A549 (cell line): ENCODE data around the gene ADI1. TPM values are rescaled to one million over a fixed set of nuclear protein-coding genes. Genes with fewer than 3 reads are reported as not detected.

Experiments used
- ATAC-seq, 2 experiments: fragments of 200-7000 bp in 1 of 2; fragments of >200 bp in 1 of 2; cut with Nextera tagmentation in 1 of 2; cut with Tn5 transposase in 1 of 2; 3 replicates each; pipeline versions ENCODE4 v1.8.0 to v1.9.1; 2018 to 2020; ENCODE audit warnings: mild to moderate bottlenecking in 1 of 2, moderate library complexity in 1 of 2
- CTCF ChIA-PET: fragments of 300-600 bp; sonication (Branson Sonifier 250); formaldehyde crosslinking; extraction: SDS; loops from one replicate; lab custom pipeline; 2021; ENCODE audit warnings: antibody characterized with exemption, inconsistent platforms; lab: Yijun Ruan, JAX
- POLR2A ChIA-PET: fragments of 350-600 bp; formaldehyde crosslinking; extraction: SDS; loops from one replicate; lab custom pipeline; 2021; ENCODE audit warnings: antibody characterized with exemption, inconsistent platforms; lab: Yijun Ruan, JAX
- DNase-seq, 2 experiments: peaks; one replicate each; pipeline versions ENCODE4 v3.0.0 to v3.0.0-alpha.2; 2011 to 2016; ENCODE audit warnings: low read depth in 1 of 2, low spot score in 1 of 2
- FAIRE-seq: peaks from 2 replicates; lab custom pipeline; 2011; peaks lifted over from hg19 to GRCh38; lab: Jason Lieb, UNC
- H3K27ac ChIP-seq, 2 experiments: fragments of >200 bp; sonication (Bioruptor Twin); formaldehyde crosslinking; 3 replicates each; pipeline ENCODE4 v1.5.1; 2016 to 2017
- H3K4me1 ChIP-seq: fragments of >200 bp; sonication (Bioruptor Twin); formaldehyde crosslinking; 3 replicates; pipeline ENCODE4 v1.6.1; 2016
- H3K4me2 ChIP-seq: fragments of >200 bp; sonication (Bioruptor Twin); formaldehyde crosslinking; 3 replicates; pipeline ENCODE4 v1.6.1; 2016
- H3K4me3 ChIP-seq: fragments of >200 bp; sonication (Bioruptor Twin); formaldehyde crosslinking; 3 replicates; pipeline ENCODE4 v1.5.1; 2016
- H3K9me3 ChIP-seq: fragments of >200 bp; sonication (Bioruptor Twin); formaldehyde crosslinking; 3 replicates; pipeline ENCODE4 v1.6.1; 2016
- BCL3 ChIP-seq: fragments of >200 bp; sonication (Bioruptor Twin); formaldehyde crosslinking; IDR thresholded peaks from 3 replicates; pipeline ENCODE4 v1.6.1; 2016
- BHLHE40 ChIP-seq: IDR thresholded peaks from 2 replicates; pipeline ENCODE4 v1.6.1; 2012; ENCODE audit warnings: low read depth, low read length, inconsistent platforms
- CBX2 ChIP-seq: fragments of 200-600 bp; sonication (generic); IDR thresholded peaks from 2 replicates; pipeline ENCODE4 v1.6.1; 2016; ENCODE audit warnings: low read depth, mild to moderate bottlenecking, borderline replicate concordance
- CEBPB ChIP-seq, 2 experiments: fragments of >200 bp in 1 of 2; sonication (Bioruptor Twin) in 1 of 2; formaldehyde crosslinking in 1 of 2; IDR thresholded peaks; 2 replicates each; pipeline ENCODE4 v1.6.1; 2012 to 2016
- CHD4 ChIP-seq: fragments of 200-600 bp; sonication (generic); IDR thresholded peaks from 2 replicates; pipeline ENCODE4 v1.6.1; 2016; ENCODE audit warnings: antibody characterized with exemption, mild to moderate bottlenecking, borderline replicate concordance
- E2F6 ChIP-seq: IDR thresholded peaks from 2 replicates; pipeline ENCODE4 v1.6.1; 2012; ENCODE audit warnings: low read depth, borderline replicate concordance
- EHF ChIP-seq: fragments of 250-450 bp; sonication (Bioruptor Pico); IDR thresholded peaks from 2 replicates; pipeline ENCODE4 v1.5.0; 2020; ENCODE audit warnings: mild to moderate bottlenecking
- EHMT2 ChIP-seq: fragments of 200-600 bp; sonication (generic); IDR thresholded peaks from 2 replicates; pipeline ENCODE4 v1.6.1; 2016; ENCODE audit warnings: antibody characterized with exemption, low read depth, mild to moderate bottlenecking, moderate library complexity
- ELK1 ChIP-seq: fragments of 150-350 bp; IDR thresholded peaks from 2 replicates; pipeline ENCODE4 v1.6.1; 2014; ENCODE audit warnings: low read depth, mild to moderate bottlenecking, low read length
- ESRRA ChIP-seq: fragments of 150-350 bp; IDR thresholded peaks from 2 replicates; pipeline ENCODE4 v1.6.1; 2014; ENCODE audit warnings: mild to moderate bottlenecking, low read length, borderline replicate concordance
- HDAC2 ChIP-seq: fragments of 200-600 bp; sonication (generic); IDR thresholded peaks from 2 replicates; pipeline ENCODE4 v1.6.1; 2016
- HEYL ChIP-seq: fragments of 250-450 bp; sonication (Bioruptor Pico); IDR thresholded peaks from 2 replicates; pipeline ENCODE4 v1.8.0; 2021; ENCODE audit warnings: mild to moderate bottlenecking, moderate library complexity
- HOXB5 ChIP-seq: fragments of 250-450 bp; sonication (Bioruptor Pico); IDR thresholded peaks from 2 replicates; pipeline ENCODE4 v1.5.0; 2020; ENCODE audit warnings: mild to moderate bottlenecking, moderate library complexity
- JUN ChIP-seq, 2 experiments: fragments of >200 bp; sonication (Bioruptor Twin); formaldehyde crosslinking; IDR thresholded peaks; 2 replicates in 1 of 2; 3 replicates in 1 of 2; pipeline ENCODE4 v1.6.1; 2016 to 2017
- KDM1A ChIP-seq: fragments of 200-600 bp; sonication (generic); IDR thresholded peaks from 2 replicates; pipeline ENCODE4 v1.6.1; 2016; ENCODE audit warnings: low read depth, mild to moderate bottlenecking
- KDM5A ChIP-seq: fragments of 200-600 bp; sonication (generic); IDR thresholded peaks from 2 replicates; pipeline ENCODE4 v1.6.1; 2016; ENCODE audit warnings: antibody characterized with exemption, mild to moderate bottlenecking
- MAZ ChIP-seq: fragments of 150-350 bp; IDR thresholded peaks from 2 replicates; pipeline ENCODE4 v1.6.1; 2014; ENCODE audit warnings: antibody characterized with exemption, low read depth, low read length, borderline replicate concordance
- NPAS2 ChIP-seq: fragments of 250-450 bp; sonication (Bioruptor Pico); IDR thresholded peaks from 2 replicates; pipeline ENCODE4 v1.8.0; 2022; ENCODE audit warnings: mild to moderate bottlenecking, moderate library complexity, borderline replicate concordance
- PHF8 ChIP-seq: fragments of 200-600 bp; sonication (generic); IDR thresholded peaks from 2 replicates; pipeline ENCODE4 v1.6.1; 2016; ENCODE audit warnings: low read depth, mild to moderate bottlenecking, antibody characterized with exemption, moderate library complexity, borderline replicate concordance
- RAD21 ChIP-seq, 2 experiments: fragments of >200 bp in 1 of 2; sonication (Bioruptor Twin) in 1 of 2; formaldehyde crosslinking in 1 of 2; IDR thresholded peaks in 1 of 2; conservative IDR thresholded peaks in 1 of 2; 2 replicates in 1 of 2; 3 replicates in 1 of 2; pipeline ENCODE4 v1.6.1; 2012 to 2018; ENCODE audit warnings: inconsistent platforms in 1 of 2
- RARB ChIP-seq: fragments of 250-450 bp; sonication (Bioruptor Pico); IDR thresholded peaks from 2 replicates; pipeline ENCODE4 v1.8.0; 2021; ENCODE audit warnings: mild to moderate bottlenecking, moderate library complexity
- RFX5 ChIP-seq: fragments of 450-650 bp; IDR thresholded peaks from 2 replicates; pipeline ENCODE4 v1.7.1; 2014; ENCODE audit warnings: antibody characterized with exemption, mild to moderate bottlenecking, moderate library complexity
- RNF2 ChIP-seq: fragments of 200-600 bp; sonication (generic); IDR thresholded peaks from 2 replicates; pipeline ENCODE4 v1.6.1; 2016; ENCODE audit warnings: low read depth, mild to moderate bottlenecking, antibody characterized with exemption, moderate library complexity, borderline replicate concordance
- ZFP36 ChIP-seq: fragments of 450-650 bp; IDR thresholded peaks from 2 replicates; pipeline ENCODE4 v1.6.1; 2014; ENCODE audit warnings: borderline replicate concordance; ENCODE audit not compliant: partially characterized antibody
- ZNF302 ChIP-seq: fragments of 250-450 bp; sonication (Bioruptor Pico); IDR thresholded peaks from 2 replicates; pipeline ENCODE4 v1.9.0; 2021; ENCODE audit warnings: inconsistent platforms, mild to moderate bottlenecking, moderate library complexity
- ZSCAN20 ChIP-seq: fragments of 250-450 bp; sonication (Bioruptor Pico); IDR thresholded peaks from 2 replicates; pipeline ENCODE4 v1.8.0; 2022; ENCODE audit warnings: mild to moderate bottlenecking, moderate library complexity
- WGBS: methylation state at CpG from one replicate; pipeline ENCODE4 v1.1.6; 2017; ENCODE audit errors: missing lambda C conversion rate; 5-methylcytosine and 5-hydroxymethylcytosine counted together
- polyA plus RNA-seq, 4 experiments: library from polyadenylated mRNA; depleted of rRNA in 3 of 4; stranded (reverse); fragments of >200 nt; fragmentation: RNase III in 1 of 4; extraction: RNeasy Plus Mini Kit Qiagen cat#74134 plus additional on column Dnase treatment in 1 of 4; gene quantifications; 2 replicates in 3 of 4; 3 replicates in 1 of 4; pipeline ENCODE4 v1.2.3, GENCODE V29; 2011 to 2017

The ADI1 gene
- polyA plus RNA-seq, 2 of the 4 experiments (the other 2 are of a cell fraction): 47.9 to 84.6 TPM

- Histone ChIP-seq H3K4me1 (peaks cover 18% of the 10 kb centered on the region), H3K4me3 (no peak overlapping the region), H3K27ac (no peak overlapping the region), H3K9me3 (no peaks in the 10 kb centered on the region), H3K4me2 (no peak overlapping the region)
- no peak for ATAC-seq
- POLR2A ChIA-PET: no interaction called here
- CTCF ChIA-PET: interaction anchor here (3.4 kb wide), 1 partner anchor 10 kb away, joined by 25 read pairs; no protein-coding TSS in a partner anchor
- no peak for DNase-seq
- FAIRE-seq: no peak
- WGBS: 81% methylated on average over 6 of the region's 6 CpGs
- TF ChIP-seq HEYL (CRISPR knock-in tag) (no peak), E2F6 (no peak), MAZ (no peak), PHF8 (no peak), RARB (CRISPR knock-in tag) (no peak), RNF2 (no peak), EHF (CRISPR knock-in tag) (no peak), ESRRA (no peak), KDM5A (no peak), ELK1 (no peak), BHLHE40 (no peak), CBX2 (no peak), ZSCAN20 (no peak)
Observed at GRCh38 chr2:3533836-3534235, 14.5 kb upstream of the ADI1 start.

- FAIRE-seq (no peak), ATAC-seq (no peak), DNase-seq (no peak)
- Histone ChIP-seq H3K4me2 (no peak overlapping the region), H3K27ac (no peak overlapping the region), H3K9me3 (no peaks in the 10 kb centered on the region), H3K4me3 (no peak overlapping the region), H3K4me1 (peaks cover 18% of the 10 kb centered on the region)
- no peak for TF ChIP-seq JUN (IDR thresholded peaks at IDR 0.05)
- no peak for TF ChIP-seq RNF2
- no peak for TF ChIP-seq KDM1A
- no peak for TF ChIP-seq ZNF302
- TF ChIP-seq HOXB5 (CRISPR knock-in tag): no peak
- TF ChIP-seq KDM5A: no peak
- TF ChIP-seq RAD21 (conservative IDR thresholded peaks at IDR 0.05 in 1 of 2, IDR thresholded peaks at IDR 0.05 in 1 of 2): no peak
- ChIA-PET CTCF (no interaction called here), POLR2A (interaction anchor here (1.0 kb wide), 1 partner anchor 25 kb away, joined by 3 read pairs; the partner anchor contains the start of gene RNASEH1)
- WGBS: 95% methylated on average over 12 of the region's 12 CpGs
Observed at GRCh38 chr2:3532941-3533340, 13.6 kb upstream of the ADI1 start.

- Histone ChIP-seq H3K4me1 (peaks cover 2% of the 10 kb centered on the region; the same call in 2 of the 3 replicates), H3K4me2 (no peak overlapping the region), H3K27ac (no peak overlapping the region), H3K9me3 (no peaks in the 10 kb centered on the region), H3K4me3 (no peak overlapping the region)
- no peak for FAIRE-seq
- CTCF ChIA-PET: interaction anchor here (0.7 kb wide), 1 partner anchor 67 kb away, joined by 3 read pairs; no protein-coding TSS in a partner anchor
- POLR2A ChIA-PET: interaction anchor here (1.2 kb wide), 1 partner anchor 11 kb away, joined by 6 read pairs; no protein-coding TSS in a partner anchor
- DNase-seq: no peak
- TF ChIP-seq ZNF302 (no peak), EHMT2 (no peak), CHD4 (no peak), HDAC2 (no peak), CEBPB (IDR thresholded peaks at IDR 0.05) (no peak), ZFP36 (no peak), BCL3 (no peak), RFX5 (no peak), NPAS2 (CRISPR knock-in tag) (no peak), EHF (CRISPR knock-in tag) (no peak), ZSCAN20 (no peak)
- WGBS: 95% methylated on average over 24 of the region's 24 CpGs
- ATAC-seq: no peak
Observed at GRCh38 chr2:3529316-3530025, 10.1 kb upstream of the ADI1 start.
